GM12878 (cell line): ENCODE data around the gene SCRG1. TPM values are rescaled to one million over a fixed set of nuclear protein-coding genes. Genes with fewer than 3 reads are reported as not detected.

ENCODE experiments used
- ATAC-seq: fragments of 200-7000 bp; cut with Tn5 transposase; 3 replicates; pipeline ENCODE4 v1.9.1; 2020; ENCODE audit warnings: mild to moderate bottlenecking, moderate library complexity
- BruUV-seq: library from RNA; stranded (reverse); fragments of 400-500 nt; replicated peaks from 2 replicates; lab custom pipeline; 2021; lab: Mats Ljungman, UMichigan
- CTCF ChIA-PET: fragments of 300-600 bp; sonication (Branson Sonifier 250); formaldehyde crosslinking; extraction: SDS; loops from one replicate; lab custom pipeline; 2021; ENCODE audit warnings: inconsistent platforms; lab: Yijun Ruan, JAX
- POLR2A ChIA-PET: fragments of 350-600 bp; formaldehyde crosslinking; extraction: SDS; loops from one replicate; lab custom pipeline; 2021; ENCODE audit warnings: inconsistent platforms; lab: Charles Lee
- RAD21 ChIA-PET: fragments of 300-600 bp; sonication (Branson Sonifier 250); formaldehyde crosslinking; loops from one replicate; lab custom pipeline; 2023; ENCODE audit warnings: antibody characterized with exemption; ENCODE audit not compliant: unreplicated experiment; lab: Charles Lee
- SMC1A ChIA-PET: fragments of 300-600 bp; sonication (Branson Sonifier 250); formaldehyde crosslinking; loops from one replicate; lab custom pipeline; 2023; ENCODE audit not compliant: unreplicated experiment, uncharacterized antibody; lab: Charles Lee
- DNase-seq: peaks from one replicate; pipeline ENCODE4 v3.0.0-alpha.2; 2011; ENCODE audit warnings: low read depth, low spot score
- FAIRE-seq: peaks from 3 replicates; lab custom pipeline; 2011; peaks lifted over from hg19 to GRCh38; lab: Jason Lieb, UNC
- H2AFZ ChIP-seq: 2 replicates; pipeline ENCODE4 v1.6.0; 2011; ENCODE audit warnings: low read depth, low read length, control low read depth; ENCODE audit not compliant: control insufficient read depth
- H3K27ac ChIP-seq: 2 replicates; pipeline ENCODE4 v1.5.1; 2011; ENCODE audit warnings: control low read depth; ENCODE audit not compliant: control insufficient read depth, insufficient read depth
- H3K27me3 ChIP-seq, 2 experiments: replicated peaks in 1 of 2; 2 replicates each; pipeline versions ENCODE4 v1.6.0 to v1.6.1; 2011; ENCODE audit warnings: low read length in 1 of 2; ENCODE audit not compliant: control insufficient read depth in 2 of 2, insufficient read depth in 2 of 2
- H3K36me3 ChIP-seq, 2 experiments: 2 replicates each; pipeline ENCODE4 v1.5.1; 2011; ENCODE audit warnings: low read length in 1 of 2; ENCODE audit not compliant: control insufficient read depth in 2 of 2, insufficient read depth in 2 of 2
- H3K4me1 ChIP-seq: 2 replicates; pipeline ENCODE4 v1.6.1; 2011; ENCODE audit warnings: mild to moderate bottlenecking, low read length, moderate library complexity, mixed read lengths; ENCODE audit not compliant: control insufficient read depth, insufficient read depth
- H3K4me2 ChIP-seq: 2 replicates; pipeline ENCODE4 v1.6.0; 2011; ENCODE audit warnings: control low read depth; ENCODE audit not compliant: control insufficient read depth, insufficient read depth
- H3K4me3 ChIP-seq: fragments of 200-600 bp; sonication (generic); 2 replicates; pipeline ENCODE4 v1.5.1; 2016
- H3K79me2 ChIP-seq: 2 replicates; pipeline ENCODE4 v1.6.0; 2011; ENCODE audit warnings: low read length; ENCODE audit not compliant: control insufficient read depth, insufficient read depth
- H3K9ac ChIP-seq: 2 replicates; pipeline ENCODE4 v1.8.0; 2011; ENCODE audit warnings: low read length, control low read depth, mixed read lengths; ENCODE audit not compliant: control insufficient read depth, insufficient read depth
- H3K9me3 ChIP-seq: replicated peaks from 3 replicates; pipeline ENCODE4 v1.5.1; 2011; ENCODE audit warnings: mild to moderate bottlenecking, low read length; ENCODE audit not compliant: control insufficient read depth, insufficient read depth
- H4K20me1 ChIP-seq: 2 replicates; pipeline ENCODE4 v1.6.0; 2011; ENCODE audit not compliant: control insufficient read depth, insufficient read depth
- CBX5 ChIP-seq: sonication (generic); IDR thresholded peaks from 2 replicates; pipeline ENCODE4 v1.6.1; 2016; ENCODE audit warnings: low read depth, moderate library complexity, mild to moderate bottlenecking, inconsistent platforms
- CHD2 ChIP-seq: IDR thresholded peaks from 2 replicates; pipeline ENCODE4 v1.6.1; 2011; ENCODE audit warnings: low read depth, low read length, improper control_type of control experiment, borderline replicate concordance
- CHD4 ChIP-seq: fragments of 200-600 bp; sonication (generic); IDR thresholded peaks from 2 replicates; pipeline ENCODE4 v1.6.1; 2016; ENCODE audit warnings: mild to moderate bottlenecking
- FOXM1 ChIP-seq: IDR thresholded peaks from 2 replicates; pipeline ENCODE4 v1.6.1; 2012; ENCODE audit warnings: low read depth, mild to moderate bottlenecking, inconsistent platforms, low read length, moderate library complexity
- LARP7 ChIP-seq: fragments of 450-650 bp; IDR thresholded peaks from 2 replicates; pipeline ENCODE4 v1.6.1; 2017; ENCODE audit warnings: mild to moderate bottlenecking
- NFXL1 ChIP-seq: fragments of 450-650 bp; IDR thresholded peaks from 2 replicates; pipeline ENCODE4 v1.6.1; 2017; ENCODE audit warnings: antibody characterized with exemption, mild to moderate bottlenecking, borderline replicate concordance
- NRF1 ChIP-seq: conservative IDR thresholded peaks from 2 replicates; pipeline ENCODE4 v1.6.1; 2011; ENCODE audit warnings: mild to moderate bottlenecking, low read depth, low read length, improper control_type of control experiment
- PML ChIP-seq: IDR thresholded peaks from 2 replicates; pipeline ENCODE4 v1.6.1; 2012; ENCODE audit warnings: low read length, inconsistent platforms
- RAD51 ChIP-seq: fragments of 450-650 bp; IDR thresholded peaks from 2 replicates; pipeline ENCODE4 v1.6.1; 2016; ENCODE audit warnings: moderate library complexity, mild to moderate bottlenecking, inconsistent platforms
- SRF ChIP-seq, 2 experiments: IDR thresholded peaks; 2 replicates each; pipeline ENCODE4 v1.6.1; 2011; ENCODE audit warnings: low read depth in 2 of 2, low read length in 2 of 2, mild to moderate bottlenecking in 1 of 2, moderate library complexity in 1 of 2
- SUZ12 ChIP-seq: fragments of 200-600 bp; sonication (generic); IDR thresholded peaks from one replicate; pipeline ENCODE4 v1.6.1; 2018; ENCODE audit warnings: antibody characterized with exemption, mild to moderate bottlenecking; ENCODE audit not compliant: unreplicated experiment
- YY1 ChIP-seq: IDR thresholded peaks from 2 replicates; pipeline ENCODE4 v1.6.1; 2011; ENCODE audit warnings: low read depth, mild to moderate bottlenecking, low read length
- WGBS: methylation state at CpG from one replicate; pipeline ENCODE4 v1.1.6; 2016; ENCODE audit warnings: low lambda C conversion rate; ENCODE audit not compliant: insufficient replicate concordance, insufficient coverage; ENCODE audit errors: missing lambda C conversion rate; 5-methylcytosine and 5-hydroxymethylcytosine counted together
- in situ Hi-C: fragments of 300-500 bp; cut with MboI; formaldehyde crosslinking; loops from 9 replicates; pipeline ENCODE4 v1.14.3; 2018; ENCODE audit warnings: mixed read lengths
- intact Hi-C: fragments of 100-400 bp; cut with micrococcal nuclease; formaldehyde crosslinking; loops from one replicate; pipeline ENCODE4 v1.14.2; 2022; ENCODE audit not compliant: unreplicated experiment
- polyA plus RNA-seq, 11 experiments: library from polyadenylated mRNA; depleted of rRNA in 4 of 11; unstranded in 6 of 11; stranded (reverse) in 5 of 11; fragments of >200 nt; fragmentation: Nextera tagmentation in 4 of 11; fragmentation: Illumina TruSeq in 1 of 11; extraction: Ambion mirVana in 4 of 11; extraction: Trizol in 1 of 11; gene quantifications; 1 replicate in 1 of 11; 2 replicates in 10 of 11; pipeline versions ENCODE4 v1.2.1 to v1.2.3, GENCODE V29; 2011 to 2016; ENCODE audit warnings: inconsistent platforms in 2 of 11, missing spikeins in 2 of 11, low read depth in 1 of 11
- total RNA-seq, 4 experiments: library from RNA; depleted of rRNA in 3 of 4; stranded (reverse); fragments of >200 nt in 3 of 4; fragmentation: Illumina TruSeq in 1 of 4; extraction: Trizol in 1 of 4; gene quantifications; 2 replicates each; pipeline versions ENCODE4 v1.2.1 to v1.2.3, GENCODE V29; 2013 to 2021
- TF ChIP-seq, protein P1 (sequence below): fragments of 450-650 bp; formaldehyde crosslinking; IDR thresholded peaks from 2 replicates; pipeline ENCODE4 v1.5.0; 2022; ENCODE audit warnings: mild to moderate bottlenecking, missing genetic modification characterization
- TF ChIP-seq, protein P2 (sequence below): IDR thresholded peaks from 2 replicates; pipeline ENCODE4 v1.6.1; 2012; ENCODE audit warnings: low read length, inconsistent platforms
- TF ChIP-seq, protein P3 (sequence below): IDR thresholded peaks from 2 replicates; pipeline ENCODE4 v1.6.1; 2012; ENCODE audit warnings: improper control_type of control experiment, low read depth, low read length; ENCODE audit not compliant: insufficient replicate concordance

The SCRG1 gene
- total and polyA plus RNA-seq, 10 of the 15 experiments (the other 5 are each of a cell fraction or from before 2014, with no cell fraction given): 0.02 to 0.58 (median 0.54) TPM; not detected in 7

DNA sequence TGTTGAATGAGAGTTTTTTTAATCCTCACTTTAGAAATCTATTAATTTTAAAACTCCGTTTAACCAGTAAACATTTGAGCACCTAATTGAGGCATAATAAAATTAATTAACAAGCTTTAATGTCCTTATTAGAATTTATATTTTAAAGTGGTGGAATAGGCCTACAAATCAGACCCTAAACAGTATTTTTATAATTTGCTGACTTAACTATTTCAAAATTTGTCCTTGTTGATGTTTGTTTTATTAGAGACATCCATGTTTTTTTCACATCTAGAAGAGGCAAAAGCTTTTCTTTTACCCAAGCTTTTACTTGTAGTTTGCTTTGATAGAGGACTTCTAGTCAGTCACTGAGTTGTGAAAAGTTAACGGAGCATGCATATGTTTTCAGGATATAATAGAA, 24.3 kb downstream of the SCRG1 start:
- Histone ChIP-seq H3K9me3 (no peaks in the 10 kb centered on the region), H3K4me1 (no peaks in the 10 kb centered on the region), H3K4me2 (no peak overlapping the region), H3K9ac (no peak overlapping the region), H3K79me2 (peaks cover 51% of the 10 kb centered on the region), H3K4me3 (peak overlapping the region; percentile 41; the same call in 1 of the 2 replicates), H3K27ac (no peak overlapping the region), H4K20me1 (no peaks in the 10 kb centered on the region), H3K36me3 (0 out of 4 replicates have a peak, but pooled peaks cover 0 to 4% of the 10 kb centered on the region in 2 experiments), H3K27me3 (no peaks in the 10 kb centered on the region), H2AFZ (no peak overlapping the region)
- in situ Hi-C loops (no loop called here), intact Hi-C loops (loop anchor here (5.0 kb wide), 1 partner anchor 908 kb away; the partner anchor contains the start of genes CEP44 and FBXO8)
- FAIRE-seq (no peak), DNase-seq (no peak), ATAC-seq (no peak)
- POLR2A ChIA-PET: interaction anchor here (1.2 to 14.6 kb wide), 2 partner anchors 16 to 40 kb away, joined by 3 to 472 read pairs; partner anchors contain the start of gene HMGB2
- BruUV-seq: no TSS peak
- SMC1A ChIA-PET: interaction anchor here (0.9 to 13.8 kb wide), 8 partner anchors 14 to 73 kb away, joined by 3 to 232 read pairs (median 4); partner anchors contain the start of gene HMGB2
- 96% methylated on average over 2 of the region's 2 CpGs for WGBS
- RAD21 ChIA-PET: interaction anchor here (1.3 to 9.0 kb wide), 2 partner anchors 41 to 56 kb away, joined by 3 to 145 read pairs; partner anchors contain the start of gene HMGB2
- CTCF ChIA-PET: interaction anchor here (0.6 to 2.1 kb wide), 7 partner anchors 9 to 75 kb away, joined by 3 to 10 read pairs (median 5); partner anchors contain the start of gene HMGB2
- TF ChIP-seq CHD2: no peak
- TF ChIP-seq PML: no peak
- no peak for TF ChIP-seq NFXL1
- TF ChIP-seq FOXM1: no peak
- no peak for TF ChIP-seq SRF (IDR thresholded peaks at IDR 0.05; ENCODE audit: low read depth in 2 of 2, low read length in 2 of 2)
- TF ChIP-seq, protein P1, sequence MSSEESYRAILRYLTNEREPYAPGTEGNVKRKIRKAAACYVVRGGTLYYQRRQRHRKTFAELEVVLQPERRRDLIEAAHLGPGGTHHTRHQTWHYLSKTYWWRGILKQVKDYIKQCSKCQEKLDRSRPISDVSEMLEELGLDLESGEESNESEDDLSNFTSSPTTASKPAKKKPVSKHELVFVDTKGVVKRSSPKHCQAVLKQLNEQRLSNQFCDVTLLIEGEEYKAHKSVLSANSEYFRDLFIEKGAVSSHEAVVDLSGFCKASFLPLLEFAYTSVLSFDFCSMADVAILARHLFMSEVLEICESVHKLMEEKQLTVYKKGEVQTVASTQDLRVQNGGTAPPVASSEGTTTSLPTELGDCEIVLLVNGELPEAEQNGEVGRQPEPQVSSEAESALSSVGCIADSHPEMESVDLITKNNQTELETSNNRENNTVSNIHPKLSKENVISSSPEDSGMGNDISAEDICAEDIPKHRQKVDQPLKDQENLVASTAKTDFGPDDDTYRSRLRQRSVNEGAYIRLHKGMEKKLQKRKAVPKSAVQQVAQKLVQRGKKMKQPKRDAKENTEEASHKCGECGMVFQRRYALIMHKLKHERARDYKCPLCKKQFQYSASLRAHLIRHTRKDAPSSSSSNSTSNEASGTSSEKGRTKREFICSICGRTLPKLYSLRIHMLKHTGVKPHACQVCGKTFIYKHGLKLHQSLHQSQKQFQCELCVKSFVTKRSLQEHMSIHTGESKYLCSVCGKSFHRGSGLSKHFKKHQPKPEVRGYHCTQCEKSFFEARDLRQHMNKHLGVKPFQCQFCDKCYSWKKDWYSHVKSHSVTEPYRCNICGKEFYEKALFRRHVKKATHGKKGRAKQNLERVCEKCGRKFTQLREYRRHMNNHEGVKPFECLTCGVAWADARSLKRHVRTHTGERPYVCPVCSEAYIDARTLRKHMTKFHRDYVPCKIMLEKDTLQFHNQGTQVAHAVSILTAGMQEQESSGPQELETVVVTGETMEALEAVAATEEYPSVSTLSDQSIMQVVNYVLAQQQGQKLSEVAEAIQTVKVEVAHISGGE (CRISPR knock-in tag): no peak
- TF ChIP-seq, protein P2, sequence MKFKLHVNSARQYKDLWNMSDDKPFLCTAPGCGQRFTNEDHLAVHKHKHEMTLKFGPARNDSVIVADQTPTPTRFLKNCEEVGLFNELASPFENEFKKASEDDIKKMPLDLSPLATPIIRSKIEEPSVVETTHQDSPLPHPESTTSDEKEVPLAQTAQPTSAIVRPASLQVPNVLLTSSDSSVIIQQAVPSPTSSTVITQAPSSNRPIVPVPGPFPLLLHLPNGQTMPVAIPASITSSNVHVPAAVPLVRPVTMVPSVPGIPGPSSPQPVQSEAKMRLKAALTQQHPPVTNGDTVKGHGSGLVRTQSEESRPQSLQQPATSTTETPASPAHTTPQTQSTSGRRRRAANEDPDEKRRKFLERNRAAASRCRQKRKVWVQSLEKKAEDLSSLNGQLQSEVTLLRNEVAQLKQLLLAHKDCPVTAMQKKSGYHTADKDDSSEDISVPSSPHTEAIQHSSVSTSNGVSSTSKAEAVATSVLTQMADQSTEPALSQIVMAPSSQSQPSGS: no peak
- no peak for TF ChIP-seq CHD4
- TF ChIP-seq SUZ12: no peak
- TF ChIP-seq, protein P3, sequence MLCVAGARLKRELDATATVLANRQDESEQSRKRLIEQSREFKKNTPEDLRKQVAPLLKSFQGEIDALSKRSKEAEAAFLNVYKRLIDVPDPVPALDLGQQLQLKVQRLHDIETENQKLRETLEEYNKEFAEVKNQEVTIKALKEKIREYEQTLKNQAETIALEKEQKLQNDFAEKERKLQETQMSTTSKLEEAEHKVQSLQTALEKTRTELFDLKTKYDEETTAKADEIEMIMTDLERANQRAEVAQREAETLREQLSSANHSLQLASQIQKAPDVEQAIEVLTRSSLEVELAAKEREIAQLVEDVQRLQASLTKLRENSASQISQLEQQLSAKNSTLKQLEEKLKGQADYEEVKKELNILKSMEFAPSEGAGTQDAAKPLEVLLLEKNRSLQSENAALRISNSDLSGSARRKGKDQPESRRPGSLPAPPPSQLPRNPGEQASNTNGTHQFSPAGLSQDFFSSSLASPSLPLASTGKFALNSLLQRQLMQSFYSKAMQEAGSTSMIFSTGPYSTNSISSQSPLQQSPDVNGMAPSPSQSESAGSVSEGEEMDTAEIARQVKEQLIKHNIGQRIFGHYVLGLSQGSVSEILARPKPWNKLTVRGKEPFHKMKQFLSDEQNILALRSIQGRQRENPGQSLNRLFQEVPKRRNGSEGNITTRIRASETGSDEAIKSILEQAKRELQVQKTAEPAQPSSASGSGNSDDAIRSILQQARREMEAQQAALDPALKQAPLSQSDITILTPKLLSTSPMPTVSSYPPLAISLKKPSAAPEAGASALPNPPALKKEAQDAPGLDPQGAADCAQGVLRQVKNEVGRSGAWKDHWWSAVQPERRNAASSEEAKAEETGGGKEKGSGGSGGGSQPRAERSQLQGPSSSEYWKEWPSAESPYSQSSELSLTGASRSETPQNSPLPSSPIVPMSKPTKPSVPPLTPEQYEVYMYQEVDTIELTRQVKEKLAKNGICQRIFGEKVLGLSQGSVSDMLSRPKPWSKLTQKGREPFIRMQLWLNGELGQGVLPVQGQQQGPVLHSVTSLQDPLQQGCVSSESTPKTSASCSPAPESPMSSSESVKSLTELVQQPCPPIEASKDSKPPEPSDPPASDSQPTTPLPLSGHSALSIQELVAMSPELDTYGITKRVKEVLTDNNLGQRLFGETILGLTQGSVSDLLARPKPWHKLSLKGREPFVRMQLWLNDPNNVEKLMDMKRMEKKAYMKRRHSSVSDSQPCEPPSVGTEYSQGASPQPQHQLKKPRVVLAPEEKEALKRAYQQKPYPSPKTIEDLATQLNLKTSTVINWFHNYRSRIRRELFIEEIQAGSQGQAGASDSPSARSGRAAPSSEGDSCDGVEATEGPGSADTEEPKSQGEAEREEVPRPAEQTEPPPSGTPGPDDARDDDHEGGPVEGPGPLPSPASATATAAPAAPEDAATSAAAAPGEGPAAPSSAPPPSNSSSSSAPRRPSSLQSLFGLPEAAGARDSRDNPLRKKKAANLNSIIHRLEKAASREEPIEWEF: no peak
- no peak for TF ChIP-seq NRF1
- TF ChIP-seq LARP7: no peak
- no peak for TF ChIP-seq RAD51
- no peak for TF ChIP-seq CBX5
- no peak for TF ChIP-seq YY1
